PC-3 (cell line): ENCODE measurements around the gene WDR48. TPM values are rescaled to one million over a fixed set of nuclear protein-coding genes. Genes with fewer than 3 reads are reported as not detected.

ENCODE experiments used
- ATAC-seq: fragments of 200-7000 bp; cut with Tn5 transposase; 2 replicates; pipeline ENCODE4 v1.9.1; 2020; ENCODE audit warnings: mild to moderate bottlenecking, moderate library complexity
- BruUV-seq: library from RNA; stranded (reverse); fragments of 400-500 nt; replicated peaks from 2 replicates; lab custom pipeline; 2021; lab: Mats Ljungman, UMichigan
- CTCF ChIA-PET: fragments of 300-600 bp; sonication (Branson Sonifier 250); formaldehyde crosslinking; loops from one replicate; lab custom pipeline; 2022; ENCODE audit warnings: antibody characterized with exemption; lab: Charles Lee
- POLR2A ChIA-PET: fragments of 300-600 bp; sonication (Branson Sonifier 250); formaldehyde crosslinking; loops from one replicate; lab custom pipeline; 2022; ENCODE audit warnings: antibody characterized with exemption; ENCODE audit not compliant: unreplicated experiment; lab: Charles Lee
- DNase-seq: peaks from one replicate; pipeline ENCODE4 v3.0.0-alpha.2; 2015
- H2AFZ ChIP-seq: fragments of 300-600 bp; sonication (generic); 2 replicates; pipeline ENCODE4 v1.6.0; 2016; ENCODE audit warnings: antibody characterized with exemption, low read length
- H3F3A ChIP-seq: fragments of 300-600 bp; sonication (generic); one replicate; pipeline ENCODE4 v1.6.0; 2017; ENCODE audit warnings: antibody characterized with exemption, low read length, control low read depth, mild to moderate bottlenecking; ENCODE audit not compliant: unreplicated experiment
- H3K27ac ChIP-seq: fragments of 300-600 bp; sonication (generic); 2 replicates; pipeline ENCODE4 v1.5.1; 2016; ENCODE audit warnings: mild to moderate bottlenecking, low read length
- H3K27me3 ChIP-seq: fragments of 300-600 bp; sonication (generic); 2 replicates; pipeline ENCODE4 v1.6.1; 2016; ENCODE audit warnings: low read length, mixed read lengths
- H3K36me3 ChIP-seq: fragments of 300-600 bp; sonication (generic); 2 replicates; pipeline ENCODE4 v1.6.1; 2016; ENCODE audit warnings: low read depth, mixed run types, low read length, mixed read lengths
- H3K4me1 ChIP-seq: fragments of 300-600 bp; sonication (generic); 2 replicates; pipeline ENCODE4 v1.5.1; 2016; ENCODE audit warnings: low read length; ENCODE audit not compliant: insufficient read depth
- H3K4me2 ChIP-seq: fragments of 300-600 bp; sonication (generic); 2 replicates; pipeline ENCODE4 v1.6.0; 2016; ENCODE audit warnings: low read length
- H3K4me3 ChIP-seq: fragments of 300-600 bp; sonication (generic); 2 replicates; pipeline ENCODE4 v1.5.1; 2016; ENCODE audit warnings: mild to moderate bottlenecking, low read length, mixed read lengths
- H3K79me2 ChIP-seq: fragments of 300-600 bp; sonication (generic); 2 replicates; pipeline ENCODE4 v1.6.1; 2017; ENCODE audit warnings: low read length, mixed read lengths
- H3K9ac ChIP-seq: fragments of 300-600 bp; sonication (generic); 2 replicates; pipeline ENCODE4 v1.6.0; 2016; ENCODE audit warnings: mild to moderate bottlenecking, low read length
- H3K9me2 ChIP-seq: fragments of 300-600 bp; sonication (generic); replicated peaks from 2 replicates; pipeline ENCODE4 v1.6.1; 2016; ENCODE audit warnings: mixed run types, low read length, mixed read lengths
- H3K9me3 ChIP-seq: fragments of 300-600 bp; sonication (generic); 2 replicates; pipeline ENCODE4 v1.6.1; 2016; ENCODE audit warnings: low read length, mixed read lengths
- H4K20me1 ChIP-seq: fragments of 300-600 bp; sonication (generic); 2 replicates; pipeline ENCODE4 v1.6.1; 2016; ENCODE audit warnings: low read length, mixed read lengths
- EZH2 ChIP-seq: fragments of 300-600 bp; sonication (generic); IDR thresholded peaks from one replicate; pipeline ENCODE4 v1.6.1; 2017; ENCODE audit warnings: antibody characterized with exemption, mild to moderate bottlenecking, low read length; ENCODE audit not compliant: unreplicated experiment
- EZH2phosphoT487 ChIP-seq: fragments of 300-600 bp; sonication (generic); IDR thresholded peaks from 2 replicates; pipeline ENCODE4 v1.6.1; 2018; ENCODE audit warnings: mild to moderate bottlenecking, antibody characterized with exemption, low read length, borderline replicate concordance
- intact Hi-C: fragments of 100-400 bp; cut with micrococcal nuclease; formaldehyde crosslinking; loops from 2 replicates; pipeline ENCODE4 v1.9.0; 2023
- total RNA-seq: library from RNA; depleted of rRNA; stranded (reverse); fragments of >200 nt; gene quantifications from 2 replicates; pipeline ENCODE4 v1.2.3, GENCODE V29; 2014
- TF ChIP-seq, protein P1 (sequence below): fragments of 300-600 bp; sonication (generic); conservative IDR thresholded peaks from 2 replicates; pipeline ENCODE4 v1.5.1; 2017; ENCODE audit warnings: antibody characterized with exemption, low read depth, mild to moderate bottlenecking, low read length

WDR48 gene
- total RNA-seq, 1 experiment from 2014 or later, result 21.0 TPM

DNA sequence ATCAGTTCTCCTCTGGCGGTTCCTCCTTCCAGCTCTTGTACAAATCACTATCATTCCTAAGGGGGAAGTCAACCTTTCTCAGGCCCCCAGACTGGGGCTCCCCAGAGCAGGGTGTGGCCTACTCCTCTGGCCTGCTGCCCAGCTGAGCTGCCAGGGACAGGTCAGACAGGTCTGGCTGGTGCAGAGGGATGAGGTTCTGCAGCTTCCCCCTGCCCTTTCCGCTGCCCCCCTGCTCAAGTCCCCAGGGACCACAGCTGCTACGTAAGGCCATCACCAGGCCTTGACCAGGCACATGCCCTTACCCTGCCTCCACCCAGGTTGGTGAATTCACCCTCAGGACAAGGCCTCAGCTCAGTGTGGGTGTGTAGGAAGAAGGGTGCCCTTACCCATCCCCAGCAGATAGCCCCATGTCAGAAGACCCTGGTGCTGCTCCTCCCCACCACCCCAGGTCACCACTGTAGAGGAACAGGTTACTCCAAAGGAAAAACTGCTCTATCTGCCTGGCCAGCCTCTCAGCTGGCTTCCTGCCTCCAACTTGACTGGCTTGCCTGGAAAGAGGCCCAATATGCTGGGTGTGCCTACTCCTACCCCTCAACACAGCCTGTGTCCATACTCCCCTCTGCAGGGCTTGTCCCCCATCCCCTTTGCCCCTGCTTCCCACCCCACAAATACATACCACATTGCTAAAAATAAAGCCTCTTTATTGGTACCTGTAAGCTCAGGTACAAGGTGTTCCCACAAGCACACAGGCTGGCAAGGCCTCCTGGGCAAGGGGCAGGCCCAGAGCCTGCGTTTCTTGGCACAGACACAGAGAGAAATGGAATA, 89.6 kb downstream of the WDR48 start:
- Histone ChIP-seq H3K9me3 (no peaks in the 10 kb centered on the region), H3K9me2 (no peaks in the 10 kb centered on the region), H3K27ac (peak overlapping the region; percentile 61), H3K27me3 (no peaks in the 10 kb centered on the region), H3K4me2 (peak overlapping the region; percentile 65), H3F3A (no peaks in the 10 kb centered on the region), H2AFZ (no peak overlapping the region), H3K4me3 (peak overlapping the region; percentile 38; the same call in 1 of the 2 replicates), H4K20me1 (peaks cover 54% of the 10 kb centered on the region), H3K9ac (no peak overlapping the region), H3K79me2 (peaks cover 46% of the 10 kb centered on the region), H3K36me3 (peaks cover 50% of the 10 kb centered on the region), H3K4me1 (peaks cover 39% of the 10 kb centered on the region)
- intact Hi-C loops, result no loop called here
- ATAC-seq (peak; percentile 76), DNase-seq (peak; percentile 93)
- BruUV-seq, result no TSS peak
- POLR2A ChIA-PET, result interaction anchor here (0.6 kb wide), 1 partner anchor 17 kb away, joined by 4 read pairs; no protein-coding TSS in a partner anchor
- CTCF ChIA-PET, result no interaction called here
- no peak for TF ChIP-seq EZH2phosphoT487
- TF ChIP-seq, protein P1, sequence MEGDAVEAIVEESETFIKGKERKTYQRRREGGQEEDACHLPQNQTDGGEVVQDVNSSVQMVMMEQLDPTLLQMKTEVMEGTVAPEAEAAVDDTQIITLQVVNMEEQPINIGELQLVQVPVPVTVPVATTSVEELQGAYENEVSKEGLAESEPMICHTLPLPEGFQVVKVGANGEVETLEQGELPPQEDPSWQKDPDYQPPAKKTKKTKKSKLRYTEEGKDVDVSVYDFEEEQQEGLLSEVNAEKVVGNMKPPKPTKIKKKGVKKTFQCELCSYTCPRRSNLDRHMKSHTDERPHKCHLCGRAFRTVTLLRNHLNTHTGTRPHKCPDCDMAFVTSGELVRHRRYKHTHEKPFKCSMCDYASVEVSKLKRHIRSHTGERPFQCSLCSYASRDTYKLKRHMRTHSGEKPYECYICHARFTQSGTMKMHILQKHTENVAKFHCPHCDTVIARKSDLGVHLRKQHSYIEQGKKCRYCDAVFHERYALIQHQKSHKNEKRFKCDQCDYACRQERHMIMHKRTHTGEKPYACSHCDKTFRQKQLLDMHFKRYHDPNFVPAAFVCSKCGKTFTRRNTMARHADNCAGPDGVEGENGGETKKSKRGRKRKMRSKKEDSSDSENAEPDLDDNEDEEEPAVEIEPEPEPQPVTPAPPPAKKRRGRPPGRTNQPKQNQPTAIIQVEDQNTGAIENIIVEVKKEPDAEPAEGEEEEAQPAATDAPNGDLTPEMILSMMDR, result no peak

DNA sequence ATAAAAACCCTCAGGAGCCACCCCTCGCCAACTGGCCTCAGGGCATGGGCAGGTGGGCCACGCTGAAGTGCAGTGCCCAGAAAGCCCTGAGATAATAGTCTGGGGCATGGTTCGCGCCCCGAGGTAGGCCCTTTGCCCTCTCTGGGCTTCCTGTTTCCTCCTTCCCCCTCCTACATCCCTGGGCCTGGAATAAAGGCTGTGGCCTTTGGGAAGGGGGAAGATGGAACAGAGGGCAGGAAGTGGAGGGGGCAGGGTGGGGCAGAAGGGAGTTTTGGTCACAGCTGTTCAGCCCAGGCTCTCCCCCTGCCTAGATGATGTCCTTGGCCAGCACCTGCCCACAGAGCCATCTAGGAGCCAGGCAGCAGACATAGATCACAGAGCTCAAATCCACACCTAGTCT, 90.3 kb downstream of the WDR48 start:
- DNase-seq, result no peak
- Histone ChIP-seq H3K4me2 (peak overlapping the region; percentile 65), H3K9ac (no peak overlapping the region), H3F3A (no peaks in the 10 kb centered on the region), H4K20me1 (peaks cover 60% of the 10 kb centered on the region), H3K27me3 (no peaks in the 10 kb centered on the region), H3K27ac (peak overlapping the region; percentile 61), H2AFZ (no peak overlapping the region), H3K36me3 (peaks cover 51% of the 10 kb centered on the region), H3K9me2 (no peaks in the 10 kb centered on the region), H3K9me3 (no peaks in the 10 kb centered on the region), H3K79me2 (peaks cover 52% of the 10 kb centered on the region), H3K4me1 (peaks cover 46% of the 10 kb centered on the region), H3K4me3 (no peak overlapping the region)
- ChIA-PET POLR2A (no interaction called here), CTCF (no interaction called here)
- no peak for TF ChIP-seq EZH2
- no TSS peak for BruUV-seq
- no peak for ATAC-seq
- intact Hi-C loops, result no loop called here

DNA sequence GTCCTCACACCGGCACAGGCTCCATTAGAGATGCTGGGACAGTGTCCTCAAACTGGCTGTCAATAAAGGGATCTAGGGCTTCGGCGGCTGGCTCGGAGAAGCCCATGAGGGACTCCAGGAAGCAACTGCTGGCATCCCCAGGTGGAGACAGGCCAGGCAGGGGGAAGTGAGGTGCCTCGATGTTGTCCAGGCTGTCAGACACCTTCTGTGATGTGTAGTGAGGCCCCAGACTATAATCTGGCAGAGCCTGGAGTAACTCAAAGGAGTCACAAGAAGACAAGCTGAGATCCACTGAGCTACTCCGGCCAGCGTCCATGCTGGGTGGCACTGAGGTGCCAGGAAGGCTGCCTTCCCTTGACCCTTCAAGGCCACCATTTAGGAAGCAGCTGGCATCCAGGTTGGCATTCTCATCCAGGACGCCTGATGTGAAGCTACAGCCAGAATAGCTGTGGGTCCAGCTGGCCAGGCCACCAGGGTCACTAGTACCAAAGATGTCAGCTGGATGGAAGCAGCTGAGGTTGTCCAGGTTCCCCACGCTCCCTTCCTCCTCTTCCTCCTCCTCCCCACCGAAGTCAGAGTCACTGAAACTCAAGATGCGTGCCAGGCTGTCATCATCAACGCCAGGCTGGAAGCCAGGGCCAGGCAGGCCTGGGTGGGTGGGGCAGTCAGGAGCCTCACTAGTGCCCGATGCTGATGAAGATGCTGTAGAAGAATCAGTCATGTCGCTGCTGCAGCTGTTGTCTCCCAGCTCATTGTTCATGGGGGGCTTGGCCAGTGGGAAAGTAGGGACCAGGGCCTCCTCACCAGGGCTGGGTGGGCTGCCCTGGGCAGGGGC, 91.5 kb downstream of the WDR48 start:
- Histone ChIP-seq H3K4me2 (peak overlapping the region; percentile 65; the same call in 1 of the 2 replicates), H3K9ac (no peak overlapping the region), H4K20me1 (peaks cover 71% of the 10 kb centered on the region), H3K9me3 (no peaks in the 10 kb centered on the region), H3F3A (no peaks in the 10 kb centered on the region), H3K27ac (no peak overlapping the region), H3K36me3 (peaks cover 51% of the 10 kb centered on the region), H3K4me3 (no peak overlapping the region), H3K4me1 (peaks cover 58% of the 10 kb centered on the region), H2AFZ (no peak overlapping the region), H3K79me2 (peaks cover 63% of the 10 kb centered on the region), H3K27me3 (no peaks in the 10 kb centered on the region), H3K9me2 (no peaks in the 10 kb centered on the region)
- ChIA-PET CTCF (no interaction called here), POLR2A (no interaction called here)
- no peak for TF ChIP-seq EZH2phosphoT487
- intact Hi-C loops, result no loop called here
- no peak for ATAC-seq
- no peak for DNase-seq
- no TSS peak for BruUV-seq
